NOMO-1 treated with dmso at 0.1 percent for 144 hours (cell line): ENCODE data around the gene WFDC2.

ENCODE experiments used
- DNase-seq: peaks from one replicate; lab custom pipeline; 2025; ENCODE audit not compliant: unreplicated experiment; lab: John Stamatoyannopoulos, UW

The WFDC2 gene

GRCh38 chr20:45469336-45470261, at the start of gene WFDC2:
TSS of gene WFDC2 (plus strand) at chr20:45469753. CDS start at chr20:45469782, 29 bp downstream.
- no peak for DNase-seq

GRCh38 chr20:45420125-45420524, 49.4 kb upstream of the WFDC2 start:
- DNase-seq = no peak

- no peak for DNase-seq
These were observed 45.9 kb upstream of the WFDC2 start for GRCh38 chr20:45423700-45424099.

- no peak for DNase-seq
These were observed 44.0 kb upstream of the WFDC2 start for GRCh38 chr20:45425561-45425960.

- no peak for DNase-seq
These were observed 43.1 kb upstream of the WFDC2 start for GRCh38 chr20:45426320-45427016.

GRCh38 chr20:45427236-45428149, 42.1 kb upstream of the WFDC2 start:
- DNase-seq = no peak

- no peak for DNase-seq
These were observed 39.9 kb upstream of the WFDC2 start for GRCh38 chr20:45429618-45430017.

- DNase-seq = peak; percentile 77
These were observed 37.3 kb upstream of the WFDC2 start for GRCh38 chr20:45432294-45432693.

GRCh38 chr20:45433316-45433715, 36.2 kb upstream of the WFDC2 start:
- DNase-seq = no peak

- no peak for DNase-seq
These were observed 35.6 kb upstream of the WFDC2 start for GRCh38 chr20:45433976-45434375.

- DNase-seq = peak; percentile 51
These were observed 32.6 kb upstream of the WFDC2 start for GRCh38 chr20:45436732-45437485.

- no peak for DNase-seq
These were observed 29.1 kb upstream of the WFDC2 start for GRCh38 chr20:45440424-45440823.

GRCh38 chr20:45440891-45441685, 28.5 kb upstream of the WFDC2 start:
- DNase-seq = no peak

- no peak for DNase-seq
These were observed 27.8 kb upstream of the WFDC2 start for GRCh38 chr20:45441746-45442145.

- DNase-seq = no peak
These were observed 25.5 kb upstream of the WFDC2 start for GRCh38 chr20:45444050-45444449.

- no peak for DNase-seq
These were observed 23.6 kb upstream of the WFDC2 start for GRCh38 chr20:45445805-45446562.

GRCh38 chr20:45448270-45448669, 21.3 kb upstream of the WFDC2 start:
- DNase-seq = no peak

GRCh38 chr20:45449528-45449927, 20.0 kb upstream of the WFDC2 start:
- DNase-seq = no peak
